NT2/D1 (cell line): ENCODE data around the gene UPP2.

Experiments
- DNase-seq: peaks from one replicate; pipeline ENCODE4 v3.0.0-alpha.2; 2011; ENCODE audit warnings: low read depth, low spot score
- H3K27me3 ChIP-seq: 2 replicates; pipeline ENCODE4 v1.6.0; 2011; ENCODE audit warnings: mild to moderate bottlenecking; ENCODE audit not compliant: insufficient read length, insufficient read depth
- H3K36me3 ChIP-seq: 2 replicates; pipeline ENCODE4 v1.6.1; 2011; ENCODE audit warnings: mild to moderate bottlenecking, low read length, mixed read lengths; ENCODE audit not compliant: insufficient read depth, insufficient read length
- H3K4me1 ChIP-seq: 2 replicates; pipeline ENCODE4 v1.5.1; 2011; ENCODE audit not compliant: insufficient read depth, insufficient read length
- H3K4me3 ChIP-seq: 2 replicates; pipeline ENCODE4 v1.5.1; 2011; ENCODE audit warnings: low read depth; ENCODE audit not compliant: insufficient read length
- H3K9ac ChIP-seq: 2 replicates; pipeline ENCODE4 v1.6.0; 2011; ENCODE audit warnings: low read depth; ENCODE audit not compliant: insufficient read length
- H3K9me3 ChIP-seq: 2 replicates; pipeline ENCODE4 v1.5.1; 2011; ENCODE audit warnings: mild to moderate bottlenecking, low read length; ENCODE audit not compliant: insufficient read depth
- SUZ12 ChIP-seq: IDR thresholded peaks from 2 replicates; pipeline ENCODE4 v1.6.1; 2011; ENCODE audit not compliant: insufficient read length, insufficient read depth; ENCODE audit errors: extremely low read depth
- YY1 ChIP-seq: IDR thresholded peaks from 2 replicates; pipeline ENCODE4 v1.6.1; 2011; ENCODE audit not compliant: insufficient read length, insufficient read depth
- ZNF274 ChIP-seq: IDR thresholded peaks from 2 replicates; pipeline ENCODE4 v1.6.1; 2011; ENCODE audit warnings: mild to moderate bottlenecking, low read depth, low read length

The UPP2 gene

GRCh38 chr2:158131919-158132566, 30.4 kb downstream of the UPP2 start:
- no peak for DNase-seq

GRCh38 chr2:158134055-158134454, 32.4 kb downstream of the UPP2 start:
- no peaks in the 10 kb centered on the region for H3K4me1 ChIP-seq
- DNase-seq, result no peak

More at GRCh38 chr2:158131919-158132566, 30.4 kb downstream of the UPP2 start:
- Histone ChIP-seq H3K9ac (no peak overlapping the region), H3K27me3 (no peaks in the 10 kb centered on the region), H3K9me3 (no peaks in the 10 kb centered on the region), H3K4me3 (no peak overlapping the region), H3K36me3 (no peaks in the 10 kb centered on the region), H3K4me1 (no peaks in the 10 kb centered on the region)
- TF ChIP-seq YY1 (no peak), SUZ12 (no peak), ZNF274 (no peak)

GRCh38 chr2:158134655-158135054, 33.0 kb downstream of the UPP2 start:
- Histone ChIP-seq H3K27me3 (no peaks in the 10 kb centered on the region), H3K4me3 (no peak overlapping the region), H3K36me3 (no peaks in the 10 kb centered on the region), H3K9ac (no peak overlapping the region), H3K4me1 (no peaks in the 10 kb centered on the region), H3K9me3 (no peaks in the 10 kb centered on the region)
- DNase-seq, result no peak
- TF ChIP-seq SUZ12 (no peak), ZNF274 (no peak), YY1 (no peak)

More at GRCh38 chr2:158134055-158134454, 32.4 kb downstream of the UPP2 start:
- H3K4me3 ChIP-seq, result no peak overlapping the region
- H3K9me3 ChIP-seq, result no peaks in the 10 kb centered on the region
- TF ChIP-seq ZNF274 (no peak), SUZ12 (no peak), YY1 (no peak)
- no peaks in the 10 kb centered on the region for H3K27me3 ChIP-seq
- no peaks in the 10 kb centered on the region for H3K36me3 ChIP-seq
- H3K9ac ChIP-seq, result no peak overlapping the region

- H3K27me3 ChIP-seq, result no peaks in the 10 kb centered on the region
- H3K4me1 ChIP-seq, result no peaks in the 10 kb centered on the region
- no peak overlapping the region for H3K9ac ChIP-seq
- H3K36me3 ChIP-seq, result no peaks in the 10 kb centered on the region
- DNase-seq, result no peak
- no peak overlapping the region for H3K4me3 ChIP-seq
- H3K9me3 ChIP-seq, result no peaks in the 10 kb centered on the region
- TF ChIP-seq SUZ12 (no peak), ZNF274 (no peak), YY1 (no peak)
Measured at GRCh38 chr2:158135096-158135495, 33.4 kb downstream of the UPP2 start.

- no peak for TF ChIP-seq SUZ12
- TF ChIP-seq YY1, result no peak
- TF ChIP-seq ZNF274, result no peak
- DNase-seq, result no peak
- H3K9me3 ChIP-seq, result no peaks in the 10 kb centered on the region
- H3K9ac ChIP-seq, result no peak overlapping the region
- no peaks in the 10 kb centered on the region for H3K36me3 ChIP-seq
- H3K4me1 ChIP-seq, result no peaks in the 10 kb centered on the region
- no peaks in the 10 kb centered on the region for H3K27me3 ChIP-seq
- no peak overlapping the region for H3K4me3 ChIP-seq
Measured at GRCh38 chr2:158138255-158138654, 36.6 kb downstream of the UPP2 start.

- Histone ChIP-seq H3K9me3 (no peaks in the 10 kb centered on the region), H3K36me3 (no peaks in the 10 kb centered on the region), H3K9ac (no peak overlapping the region), H3K27me3 (no peaks in the 10 kb centered on the region), H3K4me1 (no peaks in the 10 kb centered on the region), H3K4me3 (no peak overlapping the region)
- no peak for DNase-seq
- TF ChIP-seq YY1 (no peak), ZNF274 (no peak), SUZ12 (no peak)
Measured at GRCh38 chr2:158140201-158140600, 38.5 kb downstream of the UPP2 start.

- TF ChIP-seq ZNF274 (no peak), YY1 (no peak), SUZ12 (no peak)
- Histone ChIP-seq H3K9ac (no peak overlapping the region), H3K27me3 (no peaks in the 10 kb centered on the region), H3K4me1 (no peaks in the 10 kb centered on the region), H3K4me3 (no peak overlapping the region), H3K9me3 (no peaks in the 10 kb centered on the region), H3K36me3 (no peaks in the 10 kb centered on the region)
- DNase-seq, result no peak
Measured at GRCh38 chr2:158142165-158142564, 40.5 kb downstream of the UPP2 start.
